GF-D8 (cell line): ENCODE measurements around the gene DUSP23.

Source experiments
- DNase-seq: peaks from one replicate; lab custom pipeline; 2025; lab: John Stamatoyannopoulos, UW

DUSP23 gene

DNA sequence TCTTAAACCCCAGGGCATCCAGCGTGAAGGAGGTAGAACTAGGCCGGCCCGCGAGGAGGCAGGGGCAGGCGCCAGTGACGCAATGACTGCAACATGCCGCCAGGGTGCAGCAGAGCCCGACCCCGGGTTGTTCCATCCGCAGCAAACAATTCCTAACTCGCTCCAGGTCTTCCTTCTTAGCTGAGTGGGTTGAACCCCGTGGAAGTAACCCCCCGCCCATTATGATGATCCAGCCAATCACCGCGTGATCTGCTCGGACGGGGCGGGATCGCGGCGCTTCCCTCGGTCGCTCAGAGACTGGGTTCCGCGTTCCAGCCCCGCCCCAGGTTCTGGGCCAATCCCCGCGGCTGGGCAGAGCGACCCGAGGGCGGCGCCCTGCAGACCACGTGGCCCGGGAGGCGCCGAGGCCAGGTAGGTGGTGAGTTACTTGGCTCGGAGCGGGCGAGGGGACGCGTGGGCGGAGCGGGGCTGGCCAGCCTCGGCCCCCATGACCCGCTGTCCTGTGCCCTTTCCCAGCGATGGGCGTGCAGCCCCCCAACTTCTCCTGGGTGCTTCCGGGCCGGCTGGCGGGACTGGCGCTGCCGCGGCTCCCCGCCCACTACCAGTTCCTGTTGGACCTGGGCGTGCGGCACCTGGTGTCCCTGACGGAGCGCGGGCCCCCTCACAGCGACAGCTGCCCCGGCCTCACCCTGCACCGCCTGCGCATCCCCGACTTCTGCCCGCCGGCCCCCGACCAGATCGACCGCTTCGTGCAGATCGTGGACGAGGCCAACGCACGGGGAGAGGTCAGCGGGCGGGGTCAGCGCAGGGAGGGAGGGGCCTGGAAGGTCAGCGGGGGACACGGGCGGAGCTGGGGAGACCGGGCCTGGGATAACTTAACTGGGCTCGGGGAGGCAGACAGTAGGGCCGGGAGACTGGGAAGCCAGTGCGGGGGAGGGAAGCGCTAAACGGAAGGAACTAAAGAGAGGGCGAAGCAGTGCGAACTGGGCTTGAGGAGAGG is at the start of gene DUSP23:
DUSP23 (plus strand) TSS at position 380 of the 1,000 bp plus-strand sequence; CDS start at position 519, 139 bp downstream.
- DNase-seq: peak; percentile 91

DNA sequence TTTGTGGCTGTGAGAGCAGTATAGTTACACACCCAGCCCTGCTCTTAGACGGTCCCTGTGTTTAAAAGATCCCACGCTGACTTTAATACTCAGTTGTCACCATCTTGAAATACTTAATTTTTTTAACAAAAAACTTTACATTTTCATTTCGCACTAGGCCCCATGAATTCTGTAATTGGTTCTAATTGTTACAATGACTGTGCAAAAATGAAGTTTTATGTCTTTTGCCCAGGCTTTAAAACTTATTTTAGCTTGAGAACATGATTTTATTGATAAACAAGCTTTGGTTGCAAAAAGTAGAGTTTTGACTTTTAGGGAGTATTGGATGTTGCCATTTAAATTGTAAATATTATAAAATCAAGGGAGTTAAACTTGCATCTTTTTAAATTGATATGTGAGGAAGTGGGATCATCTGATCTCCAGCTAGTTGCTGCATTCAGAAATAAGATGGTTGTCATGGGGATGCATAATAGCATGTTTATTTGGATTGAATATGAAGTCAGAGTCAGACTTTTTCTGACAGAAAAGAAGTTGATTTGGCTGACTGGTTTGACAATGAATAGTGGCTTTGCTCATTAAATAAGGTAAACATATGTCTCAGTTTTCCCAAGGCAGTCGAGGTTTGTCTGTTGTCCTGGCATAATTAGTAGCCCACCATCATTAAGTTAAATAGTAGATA is 43.4 kb upstream of the DUSP23 start:
- no peak for DNase-seq

DNA sequence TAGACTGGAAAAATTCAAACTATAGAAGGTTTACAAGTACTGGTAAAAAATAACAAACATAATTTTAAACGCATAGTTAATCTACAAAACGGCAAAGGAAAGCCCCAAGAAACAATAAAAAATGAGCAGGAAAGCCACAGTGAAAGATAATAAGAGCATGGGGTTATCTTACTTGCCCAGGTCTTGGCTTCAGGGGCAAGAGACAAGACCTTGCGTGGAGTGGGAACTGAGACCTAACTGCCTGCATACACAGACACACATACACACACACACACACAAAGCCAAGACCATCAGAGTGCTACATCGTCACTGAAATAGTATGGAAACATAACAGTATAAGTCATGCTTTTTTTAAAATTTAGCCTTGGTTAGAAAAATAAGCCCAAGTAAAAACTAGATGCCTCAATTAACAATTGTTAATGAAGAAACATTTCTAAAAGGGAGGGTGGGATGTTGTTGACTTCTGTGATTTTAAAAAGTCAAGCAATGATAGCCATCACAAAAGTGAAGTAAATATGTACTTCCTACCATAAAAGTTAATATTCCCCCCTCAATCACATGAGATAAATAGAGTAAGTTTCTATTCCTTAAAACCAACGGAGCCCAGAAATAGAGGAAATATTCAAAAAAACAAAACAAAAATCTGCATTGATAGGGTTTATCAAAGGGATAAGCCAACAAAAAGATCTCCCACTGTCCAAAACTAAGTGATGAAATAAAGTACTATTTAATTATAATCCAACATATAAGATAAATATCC is 36.9 kb upstream of the DUSP23 start:
- DNase-seq: no peak

DNA sequence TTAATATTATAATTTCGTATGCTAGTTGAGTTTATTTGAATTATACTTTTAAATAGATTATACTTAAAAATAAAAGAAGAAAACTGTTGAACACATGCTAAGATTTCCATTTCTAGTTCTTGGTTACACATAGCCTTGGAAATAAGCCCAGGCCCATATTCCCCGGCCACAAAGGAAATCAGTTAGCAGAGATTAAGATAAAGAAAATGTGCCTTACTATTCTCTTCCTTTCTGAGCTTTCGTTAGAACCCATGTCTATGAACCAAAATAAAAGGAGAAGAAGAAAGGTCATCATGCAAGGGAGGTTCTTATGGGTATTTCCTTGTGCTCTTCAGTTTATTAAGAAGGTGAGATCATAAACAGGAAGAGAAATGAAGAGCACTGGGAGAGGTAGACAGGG is 34.1 kb upstream of the DUSP23 start:
- DNase-seq: peak; percentile 88

DNA sequence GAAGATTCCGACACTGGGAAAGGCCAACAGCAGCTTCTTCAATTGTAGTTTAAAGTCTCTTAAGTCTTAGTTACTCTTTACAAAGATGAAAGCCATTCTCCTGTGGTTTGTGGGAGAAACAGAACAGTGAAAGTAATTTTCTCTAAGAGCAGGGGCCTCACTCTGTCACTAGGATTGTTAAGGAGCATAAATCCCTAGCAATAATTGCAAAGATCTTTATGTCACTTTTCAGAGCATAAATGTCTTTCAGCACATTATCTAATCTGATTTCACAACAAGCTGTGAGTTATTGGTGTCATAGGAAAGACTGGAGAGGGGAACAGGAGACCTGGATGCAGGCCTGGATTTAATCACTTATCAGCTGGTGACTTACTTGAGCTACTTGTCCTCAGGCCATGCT is 32.4 kb upstream of the DUSP23 start:
- DNase-seq: no peak

DNA sequence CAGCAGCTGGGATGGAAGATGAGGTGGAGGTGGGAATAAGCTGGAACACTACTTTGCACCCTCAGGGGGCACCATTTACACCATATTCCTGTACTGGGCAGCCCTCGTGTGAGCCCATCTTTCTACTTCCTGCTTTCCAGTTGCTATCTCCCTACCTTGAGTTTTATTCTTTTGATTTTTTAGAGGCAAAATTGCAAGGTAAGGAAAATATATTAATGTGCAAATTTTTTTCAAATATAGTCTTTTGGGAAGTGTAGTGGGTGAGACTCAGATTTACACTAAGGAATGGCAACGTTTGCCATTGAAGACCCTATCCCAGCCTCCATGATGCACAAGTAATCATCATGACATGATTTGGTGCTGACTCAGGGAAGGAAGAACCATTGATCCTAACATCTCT is 31.1 kb upstream of the DUSP23 start:
- DNase-seq: no peak

DNA sequence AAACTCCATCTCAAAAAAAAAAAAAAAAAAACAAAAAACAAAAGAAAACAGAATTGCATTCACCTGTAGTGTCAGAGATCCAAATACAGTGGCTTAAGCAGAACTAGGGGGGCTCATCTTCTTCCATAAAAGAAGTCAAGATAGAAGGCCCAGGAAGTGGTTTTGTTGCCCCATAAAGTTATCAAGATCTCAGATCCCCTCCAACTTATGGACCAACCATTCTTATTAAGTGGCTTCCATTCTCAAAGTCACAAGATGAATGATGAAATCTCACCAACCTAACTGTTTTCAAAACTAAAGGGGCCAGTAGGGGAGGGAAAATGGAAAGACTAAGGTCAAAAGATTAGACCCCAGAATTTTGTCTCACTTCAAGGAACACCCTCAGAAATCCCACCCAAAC is 30.1 kb upstream of the DUSP23 start:
- peak; percentile 86 for DNase-seq

DNA sequence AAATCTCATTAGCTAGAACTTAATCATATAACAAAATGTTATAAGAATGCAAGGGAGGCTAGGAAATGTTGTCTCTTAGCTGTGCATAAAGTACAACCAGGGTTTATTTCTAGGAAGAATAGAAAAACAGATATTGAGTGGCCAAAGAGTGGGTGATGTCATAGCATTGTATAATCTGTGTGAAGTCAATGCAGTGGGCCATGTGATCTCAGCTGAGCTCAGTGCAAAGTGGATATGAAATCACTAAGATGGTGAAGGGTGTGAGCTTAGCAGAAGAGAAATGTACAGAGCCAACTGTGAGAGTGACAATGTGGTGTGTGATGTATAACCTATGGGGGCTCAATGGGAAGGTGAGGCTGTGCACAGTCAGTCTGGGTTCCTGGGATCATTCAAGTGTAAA is 29.7 kb upstream of the DUSP23 start:
- DNase-seq: peak; percentile 52

DNA sequence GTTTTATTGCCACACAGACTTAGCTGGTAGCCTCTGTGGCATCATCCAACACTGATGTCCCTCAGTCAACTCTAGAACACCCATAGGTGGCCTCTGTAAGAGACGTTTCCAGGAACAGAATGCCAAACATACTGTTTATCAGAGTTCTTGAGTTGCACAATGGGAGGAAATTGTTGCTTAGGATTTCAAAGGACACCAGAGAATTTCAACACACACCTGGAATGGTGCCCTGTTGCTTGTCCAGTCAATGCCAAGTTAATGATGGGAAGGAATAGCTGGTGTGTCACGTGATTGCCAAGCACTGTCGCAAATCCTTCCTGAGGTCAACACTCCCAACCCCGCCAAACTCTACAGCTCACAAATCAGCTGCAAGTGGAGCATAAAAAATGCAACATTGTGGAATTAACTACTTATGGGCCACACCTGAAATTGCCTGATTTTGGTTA is 28.6 kb upstream of the DUSP23 start:
- DNase-seq: peak; percentile 53

DNA sequence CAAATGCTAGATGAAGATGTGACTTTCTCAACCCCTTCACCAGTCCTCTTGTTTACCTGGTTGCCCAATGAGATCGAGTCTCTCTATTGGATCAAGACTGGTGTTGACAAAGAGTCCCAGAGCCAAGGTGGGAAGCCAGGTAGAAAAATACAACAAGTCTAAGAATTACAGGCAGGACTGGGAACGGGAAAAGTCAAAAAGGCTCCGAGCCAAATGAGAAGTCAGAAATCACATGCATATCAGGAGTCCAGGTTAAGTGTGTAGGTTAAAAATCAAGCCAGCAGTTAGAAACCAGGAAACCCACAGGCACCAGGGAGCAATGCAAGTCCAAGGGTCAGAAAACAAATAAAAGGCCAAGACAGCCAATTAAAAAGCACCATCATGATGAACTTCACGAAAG is 27.4 kb upstream of the DUSP23 start:
- no peak for DNase-seq

DNA sequence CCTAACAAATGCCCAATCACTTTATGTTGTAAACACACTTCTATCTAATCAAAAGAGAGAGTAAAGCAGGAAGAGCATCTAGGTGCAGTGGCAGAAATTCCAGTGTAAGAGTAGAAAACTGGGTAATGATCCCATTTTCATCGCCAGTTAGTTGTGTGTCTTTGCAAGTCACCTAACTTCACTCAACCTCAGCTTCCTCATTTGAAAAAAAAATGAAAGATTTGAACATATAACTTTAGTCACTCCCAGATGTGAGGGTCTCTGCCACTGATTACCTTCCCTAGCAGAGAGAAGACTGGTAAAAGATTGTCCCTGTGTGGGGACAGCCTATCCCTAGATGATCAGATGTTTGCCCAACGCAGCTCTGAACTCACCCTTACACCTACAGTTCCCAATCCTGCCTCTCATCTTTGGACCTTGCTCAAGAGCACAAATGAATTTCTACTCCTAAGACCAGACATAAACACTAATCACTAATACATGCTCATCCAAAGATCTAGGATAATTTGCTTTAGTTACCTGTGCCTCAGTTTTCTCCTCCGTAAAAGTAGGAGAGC is 25.2 kb upstream of the DUSP23 start:
- no peak for DNase-seq

DNA sequence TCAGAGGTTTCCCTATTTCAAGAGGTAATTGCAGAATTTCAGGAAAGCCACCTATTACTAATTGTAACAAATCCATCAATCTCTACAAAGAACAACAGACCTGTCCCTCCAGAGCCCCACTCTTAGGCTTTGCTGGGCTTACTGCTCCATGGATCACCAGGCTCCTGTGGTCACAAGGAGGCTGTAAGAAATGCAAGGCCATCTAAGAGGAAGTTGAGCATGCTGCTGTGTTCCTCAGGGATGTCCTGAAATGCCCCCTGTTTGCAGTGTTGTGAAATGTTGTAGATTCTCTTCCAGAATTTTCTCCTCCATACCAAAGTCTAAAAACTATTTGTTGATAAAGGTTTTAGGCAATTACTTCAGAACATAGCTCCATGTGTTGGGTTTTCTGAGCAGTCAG is 24.4 kb upstream of the DUSP23 start:
- DNase-seq: peak; percentile 63

DNA sequence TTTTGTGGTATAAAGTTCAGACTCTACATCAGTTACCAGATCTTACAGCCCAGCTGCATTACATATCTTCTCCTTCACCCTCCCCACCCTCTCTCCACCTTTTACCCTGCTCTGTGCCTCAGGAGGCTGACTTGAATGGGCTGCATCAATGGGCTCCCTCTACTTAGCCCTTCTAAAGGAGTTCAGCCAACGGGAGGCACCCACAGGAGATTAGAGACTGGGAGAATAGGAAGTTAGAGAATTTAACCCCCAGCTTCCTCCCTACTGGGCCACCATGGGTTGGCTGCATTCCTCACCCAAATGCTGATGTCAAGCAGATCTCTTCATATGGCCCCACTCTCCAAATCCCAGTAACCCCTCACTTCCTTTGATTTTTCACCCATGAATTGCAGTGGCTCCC is 17.1 kb upstream of the DUSP23 start:
- DNase-seq: no peak

DNA sequence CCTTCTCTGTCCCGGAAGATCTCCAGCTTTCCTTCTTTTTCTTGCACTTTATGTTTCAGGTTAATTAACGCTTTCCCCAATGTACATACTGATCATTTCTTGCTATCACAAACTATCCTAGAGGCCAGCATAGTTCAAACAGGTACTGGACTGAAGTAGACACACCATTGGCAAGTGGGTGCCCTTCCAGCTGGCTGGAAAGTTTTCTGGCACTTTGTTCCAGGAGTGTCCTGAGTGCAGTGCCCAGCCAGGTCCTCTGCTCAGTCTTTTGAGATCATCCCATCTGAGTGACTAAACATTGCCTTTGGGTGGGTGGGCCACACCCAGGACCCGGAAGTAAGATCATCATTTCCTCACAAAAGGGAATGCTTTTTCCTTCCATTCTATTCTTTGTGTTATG is 15.0 kb upstream of the DUSP23 start:
- DNase-seq: no peak

DNA sequence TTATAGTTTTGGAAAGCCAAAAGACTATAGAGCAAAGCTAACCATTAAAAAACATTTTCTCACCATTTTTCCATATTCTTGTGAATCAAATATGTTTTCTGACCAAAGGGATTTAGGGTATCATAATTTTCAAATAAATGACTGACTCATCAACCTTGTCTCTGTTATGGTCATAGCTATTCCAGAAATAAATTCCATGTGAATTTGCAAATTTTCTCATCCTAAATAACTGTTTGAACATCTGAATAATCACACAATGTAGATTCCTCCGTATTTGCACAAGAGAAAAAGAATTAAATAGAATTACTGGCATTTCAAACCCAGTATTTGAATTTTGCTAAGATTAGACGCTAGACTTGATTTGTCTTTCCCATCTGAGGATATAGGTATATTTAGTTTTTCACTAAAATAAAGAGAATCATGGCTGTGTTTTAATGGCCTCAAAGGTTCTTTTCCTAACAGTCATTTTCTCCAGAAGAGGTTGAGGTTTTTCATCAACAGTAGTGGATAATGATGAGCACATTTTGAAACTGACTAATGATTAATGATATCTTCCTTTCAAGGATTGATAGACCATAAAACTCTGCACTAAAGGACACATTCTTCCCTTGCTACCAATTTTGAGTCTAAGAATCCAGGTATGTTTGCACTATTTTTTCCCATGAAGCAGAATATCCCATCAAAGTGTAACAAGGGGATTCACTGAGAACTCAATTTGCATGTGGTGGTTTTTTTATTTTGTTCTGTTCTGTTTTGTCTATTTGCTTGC is 9.5 kb upstream of the DUSP23 start:
- no peak for DNase-seq

DNA sequence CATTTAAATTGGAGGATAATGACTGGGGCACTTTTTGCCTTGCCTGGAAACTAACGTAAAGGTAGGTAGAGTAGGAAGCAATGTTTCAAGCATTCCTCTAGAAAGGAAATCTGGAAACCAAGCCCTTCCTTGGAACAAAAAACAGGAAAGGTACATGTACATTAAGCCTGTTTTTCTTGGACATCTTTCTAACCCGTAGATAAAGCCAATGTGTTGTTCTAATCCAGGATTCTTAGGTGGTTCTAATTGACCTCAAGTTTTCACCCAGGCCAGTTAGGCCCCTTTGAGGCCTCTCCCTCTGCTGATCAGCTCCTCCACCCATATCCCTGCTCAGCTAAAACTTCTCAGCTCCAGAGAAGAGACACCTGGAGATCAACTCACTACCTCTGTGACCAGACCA is 6.3 kb upstream of the DUSP23 start:
- DNase-seq: no peak

DNA sequence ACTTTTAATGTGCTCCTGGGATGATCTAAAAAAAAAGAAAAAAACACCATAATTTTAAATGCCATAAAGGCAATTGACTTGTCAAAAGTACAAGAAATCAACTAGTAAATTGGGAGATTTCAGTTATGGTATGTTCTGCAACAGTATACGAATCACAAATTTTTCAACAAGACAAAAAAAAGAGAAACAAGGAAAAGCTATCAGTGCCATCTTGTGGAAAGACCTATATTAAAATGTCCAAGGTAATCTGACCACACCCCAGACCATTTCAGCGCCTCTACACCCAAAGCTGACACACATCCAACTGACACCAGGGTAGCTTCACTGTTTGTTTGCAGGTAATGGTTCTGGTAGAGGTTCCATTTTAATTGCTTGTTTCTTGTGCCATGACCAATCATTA is 5.0 kb upstream of the DUSP23 start:
- no peak for DNase-seq

DNA sequence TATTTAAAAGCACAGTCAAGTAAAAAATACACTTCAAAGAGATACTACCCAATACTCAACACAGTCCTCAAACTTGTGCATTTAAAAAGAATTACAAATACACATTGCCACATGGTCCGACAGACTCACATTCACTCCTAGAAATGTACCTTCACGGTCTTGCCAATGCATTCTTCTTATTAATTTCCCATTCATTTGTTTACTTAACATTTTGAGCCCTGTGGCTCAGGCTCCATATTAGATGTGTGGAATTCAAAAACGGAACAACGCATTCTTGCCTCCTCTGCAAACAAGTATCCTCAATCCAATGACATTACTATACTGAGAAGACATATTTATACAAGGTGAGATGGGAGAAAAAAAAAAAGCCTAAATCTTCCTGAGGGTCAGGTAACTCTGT is 2.5 kb upstream of the DUSP23 start:
- DNase-seq: no peak

DNA sequence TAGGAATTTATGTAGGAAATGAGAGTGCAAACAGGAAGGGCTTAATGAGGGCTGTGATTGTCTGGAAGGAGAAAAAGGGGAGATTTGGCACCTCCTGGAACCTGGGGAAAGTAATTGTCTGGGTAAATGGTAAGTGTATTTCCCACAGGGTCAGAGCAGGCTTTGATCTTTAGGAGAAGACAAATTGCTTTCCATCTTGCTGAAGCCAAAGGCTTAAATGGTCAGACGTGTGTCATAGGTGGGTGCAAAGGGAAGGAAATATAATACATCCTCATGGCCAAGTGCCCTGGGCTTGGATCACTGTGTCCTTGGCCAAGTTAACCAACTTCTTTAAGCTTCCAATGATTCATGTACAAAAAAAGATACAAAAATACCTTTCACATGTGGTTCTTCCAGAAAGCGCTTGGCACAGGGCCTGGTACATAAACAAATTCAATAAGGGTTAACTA is 1.3 kb upstream of the DUSP23 start:
- no peak for DNase-seq

DNA sequence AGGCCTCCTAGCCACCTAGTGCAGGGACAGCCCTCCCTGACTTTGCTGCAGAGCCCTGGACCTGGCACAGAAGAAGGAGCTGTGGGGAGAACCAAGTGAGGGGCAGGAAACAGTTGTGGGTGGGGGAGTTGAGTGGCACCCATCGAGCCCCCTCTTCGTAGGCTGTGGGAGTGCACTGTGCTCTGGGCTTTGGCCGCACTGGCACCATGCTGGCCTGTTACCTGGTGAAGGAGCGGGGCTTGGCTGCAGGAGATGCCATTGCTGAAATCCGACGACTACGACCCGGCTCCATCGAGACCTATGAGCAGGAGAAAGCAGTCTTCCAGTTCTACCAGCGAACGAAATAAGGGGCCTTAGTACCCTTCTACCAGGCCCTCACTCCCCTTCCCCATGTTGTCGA is 1.2 kb downstream of the DUSP23 start:
- no peak for DNase-seq

DNA sequence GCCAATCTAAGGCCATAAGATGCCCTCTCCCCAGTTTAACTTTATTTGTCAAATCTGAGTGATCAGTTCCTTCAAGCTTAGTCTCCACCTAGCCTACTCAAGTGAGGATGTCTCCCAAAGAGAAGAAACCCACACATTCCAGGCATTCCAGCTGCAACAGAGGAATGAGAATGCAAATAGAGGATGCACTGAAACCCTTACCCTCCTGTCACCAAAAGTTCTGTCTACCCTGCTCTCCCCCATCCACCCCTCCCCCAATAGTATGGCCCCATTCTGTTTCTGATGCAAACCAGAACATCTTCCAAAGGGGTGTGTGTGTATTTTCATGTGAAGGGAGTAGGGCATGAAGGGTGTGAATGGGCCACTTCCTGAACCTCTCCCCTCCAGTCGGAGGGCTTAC is 3.0 kb downstream of the DUSP23 start:
- DNase-seq: no peak
